HUES48 (cell line): ENCODE measurements around the gene TAP1.

Experiments used
- H3K27ac ChIP-seq: one replicate; pipeline ENCODE4 v1.7.0; 2013; ENCODE audit warnings: low read depth, low read length, inconsistent platforms
- H3K27me3 ChIP-seq: 2 replicates; pipeline ENCODE4 v1.6.1; 2013; ENCODE audit warnings: mild to moderate bottlenecking, low read length; ENCODE audit not compliant: control insufficient read depth, insufficient read depth
- H3K36me3 ChIP-seq: 2 replicates; pipeline ENCODE4 v1.6.1; 2013; ENCODE audit warnings: low read length; ENCODE audit not compliant: control insufficient read depth, insufficient read depth
- H3K4me1 ChIP-seq: 2 replicates; pipeline ENCODE4 v1.6.1; 2013; ENCODE audit warnings: mild to moderate bottlenecking, low read length; ENCODE audit not compliant: control insufficient read depth, insufficient read depth
- H3K4me3 ChIP-seq: 2 replicates; pipeline ENCODE4 v1.5.1; 2013; ENCODE audit warnings: mild to moderate bottlenecking, low read depth, low read length
- H3K9ac ChIP-seq: 2 replicates; pipeline ENCODE4 v1.6.1; 2013; ENCODE audit warnings: mild to moderate bottlenecking, low read depth, low read length, moderate library complexity
- H3K9me3 ChIP-seq: 2 replicates; pipeline ENCODE4 v1.6.1; 2013; ENCODE audit warnings: low read length; ENCODE audit not compliant: control insufficient read depth, insufficient read depth

Gene TAP1

GRCh38 chr6:32853541-32854375, at the start of gene TAP1, which contains the start of gene PSMB9:
Gene TAP1, minus strand, starts transcription at chr6:32853704. Its CDS starts 68 bp downstream, at chr6:32853636.
Gene PSMB9, plus strand, starts transcription at chr6:32854192. Its CDS starts 38 bp downstream, at chr6:32854230.
- Histone ChIP-seq H3K27me3 (peaks cover 52% of the 10 kb centered on the region), H3K9ac (peak within 1 kb of the TSS; percentile 27; the same call in 1 of the 2 replicates), H3K4me1 (peaks cover 5% of the 10 kb centered on the region; the same call in 1 of the 2 replicates), H3K36me3 (peaks cover 11% of the 10 kb centered on the region), H3K4me3 (peak within 1 kb of the TSS; percentile 71), H3K9me3 (no peaks in the 10 kb centered on the region), H3K27ac (peak within 1 kb of the TSS; percentile 53)

- Histone ChIP-seq H3K36me3 (0 out of 2 replicates have a peak, but pooled peaks cover 3% of the 10 kb centered on the region), H3K27me3 (no peaks in the 10 kb centered on the region), H3K9ac (peak overlapping the region; percentile 26; the same call in 1 of the 2 replicates), H3K4me3 (peak overlapping the region; percentile 95), H3K9me3 (no peaks in the 10 kb centered on the region), H3K4me1 (0 out of 2 replicates have a peak, but pooled peaks cover 4% of the 10 kb centered on the region), H3K27ac (peak overlapping the region; percentile 94)
These were observed 41.5 kb upstream of the TAP1 start for GRCh38 chr6:32895006-32895345.

GRCh38 chr6:32894085-32895005, 40.8 kb upstream of the TAP1 start:
- H3K9me3 ChIP-seq, result no peaks in the 10 kb centered on the region
- peak overlapping the region; percentile 95 for H3K4me3 ChIP-seq
- peak overlapping the region; percentile 44; the same call in 1 of the 2 replicates for H3K9ac ChIP-seq
- no peaks in the 10 kb centered on the region for H3K27me3 ChIP-seq
- H3K4me1 ChIP-seq, result 0 out of 2 replicates have a peak, but pooled peaks cover 4% of the 10 kb centered on the region
- peak overlapping the region; percentile 94 for H3K27ac ChIP-seq
- 0 out of 2 replicates have a peak, but pooled peaks cover 3% of the 10 kb centered on the region for H3K36me3 ChIP-seq

DNA sequence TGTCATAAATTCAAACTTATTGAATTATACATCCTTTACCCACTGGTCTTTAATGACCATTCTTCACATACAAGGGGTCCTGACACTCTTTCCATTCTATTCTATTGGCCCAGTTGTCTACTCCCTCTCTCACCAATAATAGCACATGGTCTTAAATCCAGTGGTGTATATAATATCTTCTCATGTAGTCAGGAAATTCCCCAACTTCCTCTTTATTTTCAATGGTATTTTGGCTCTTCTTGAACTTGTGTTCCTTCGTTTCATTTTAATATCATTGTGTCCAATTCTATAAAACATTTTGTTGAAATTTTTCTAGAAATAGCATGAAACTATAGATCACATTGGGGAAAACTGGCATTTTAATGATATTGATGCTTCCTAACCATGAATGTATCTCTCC, 37.3 kb upstream of the TAP1 start:
- no peaks in the 10 kb centered on the region for H3K9me3 ChIP-seq
- no peaks in the 10 kb centered on the region for H3K27me3 ChIP-seq
- no peak overlapping the region for H3K27ac ChIP-seq
- H3K4me3 ChIP-seq, result no peak overlapping the region
- H3K9ac ChIP-seq, result no peak overlapping the region
- no peaks in the 10 kb centered on the region for H3K36me3 ChIP-seq
- H3K4me1 ChIP-seq, result 0 out of 2 replicates have a peak, but pooled peaks cover 4% of the 10 kb centered on the region

DNA sequence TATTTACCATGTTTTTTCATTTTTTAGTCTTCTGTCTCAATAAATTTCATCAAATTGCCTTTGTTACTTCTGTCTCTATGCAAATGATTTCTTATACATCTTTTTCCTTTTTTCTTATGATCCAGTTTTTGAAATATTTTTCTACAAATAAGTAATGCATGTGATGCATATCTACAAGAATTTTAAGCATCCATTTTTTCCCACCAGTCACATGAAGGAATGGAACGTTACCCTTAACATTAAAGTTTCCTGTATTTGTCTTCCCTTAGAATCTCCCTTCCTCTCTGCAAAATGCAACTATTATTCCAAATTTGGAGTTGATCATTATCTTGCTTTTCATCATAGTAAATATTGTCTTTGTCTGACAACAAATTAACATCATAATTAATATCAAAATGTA, 36.0 kb upstream of the TAP1 start:
- Histone ChIP-seq H3K4me1 (no peaks in the 10 kb centered on the region), H3K36me3 (no peaks in the 10 kb centered on the region), H3K9me3 (no peaks in the 10 kb centered on the region), H3K27ac (no peak overlapping the region), H3K9ac (no peak overlapping the region), H3K27me3 (no peaks in the 10 kb centered on the region), H3K4me3 (no peak overlapping the region)

- Histone ChIP-seq H3K27ac (no peak overlapping the region), H3K4me1 (no peaks in the 10 kb centered on the region), H3K36me3 (no peaks in the 10 kb centered on the region), H3K4me3 (no peak overlapping the region), H3K27me3 (no peaks in the 10 kb centered on the region), H3K9me3 (no peaks in the 10 kb centered on the region), H3K9ac (no peak overlapping the region)
These were observed 35.1 kb upstream of the TAP1 start for GRCh38 chr6:32888576-32888975.

DNA sequence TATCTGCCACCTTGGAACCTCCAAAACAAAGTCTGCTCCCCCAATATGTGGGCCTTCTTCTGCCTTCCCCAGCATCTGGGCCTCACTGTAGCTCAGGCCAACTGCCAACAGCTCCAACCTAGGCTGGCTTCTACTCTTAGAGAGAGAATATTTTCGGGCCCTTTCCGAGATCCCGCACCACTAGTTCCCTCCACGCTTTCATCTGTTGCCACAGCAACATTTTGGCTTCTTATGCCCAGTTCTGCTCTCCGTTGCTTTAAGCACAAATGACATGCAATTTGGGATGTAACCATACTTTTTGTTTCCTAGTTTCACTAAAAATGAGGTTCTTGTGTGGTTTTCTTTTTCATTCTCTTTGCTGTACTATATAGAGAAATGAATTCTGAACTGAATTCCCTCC, 34.1 kb upstream of the TAP1 start:
- no peaks in the 10 kb centered on the region for H3K27me3 ChIP-seq
- H3K9me3 ChIP-seq, result no peaks in the 10 kb centered on the region
- H3K36me3 ChIP-seq, result no peaks in the 10 kb centered on the region
- no peak overlapping the region for H3K9ac ChIP-seq
- no peak overlapping the region for H3K27ac ChIP-seq
- no peak overlapping the region for H3K4me3 ChIP-seq
- no peaks in the 10 kb centered on the region for H3K4me1 ChIP-seq

- Histone ChIP-seq H3K27ac (no peak overlapping the region), H3K9me3 (no peaks in the 10 kb centered on the region), H3K36me3 (no peaks in the 10 kb centered on the region), H3K9ac (no peak overlapping the region), H3K4me1 (no peaks in the 10 kb centered on the region), H3K4me3 (no peak overlapping the region), H3K27me3 (no peaks in the 10 kb centered on the region)
These were observed 33.3 kb upstream of the TAP1 start for GRCh38 chr6:32886681-32887383.

DNA sequence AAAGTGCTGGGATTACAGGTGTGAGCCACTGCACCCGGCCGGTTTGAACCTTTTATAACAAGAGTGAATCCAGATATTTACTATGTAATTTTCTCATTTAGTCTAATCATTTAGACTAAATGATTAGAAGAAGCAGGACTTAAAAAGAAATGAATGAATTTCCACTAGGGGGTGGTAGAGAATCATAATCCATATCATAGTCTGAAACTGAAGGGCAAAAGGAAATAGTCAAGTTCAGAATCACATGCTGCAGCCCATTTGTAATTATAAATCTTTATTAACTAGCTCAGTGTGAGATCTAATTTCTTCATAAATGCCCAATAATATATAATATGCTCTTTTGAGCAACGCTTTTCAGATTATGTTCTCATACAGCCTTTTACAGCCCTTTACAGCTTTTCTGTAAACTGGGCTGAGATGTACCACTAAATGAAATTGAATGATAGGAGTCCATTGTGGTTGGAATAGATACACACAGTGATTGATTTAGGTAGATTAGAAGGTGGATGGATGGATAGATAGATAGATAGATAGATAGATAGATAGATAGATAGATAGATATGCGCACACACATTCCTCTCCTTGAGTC, 32.3 kb upstream of the TAP1 start:
- H3K27me3 ChIP-seq, result no peaks in the 10 kb centered on the region
- H3K4me3 ChIP-seq, result no peak overlapping the region
- no peak overlapping the region for H3K27ac ChIP-seq
- no peaks in the 10 kb centered on the region for H3K36me3 ChIP-seq
- H3K9ac ChIP-seq, result no peak overlapping the region
- no peaks in the 10 kb centered on the region for H3K9me3 ChIP-seq
- no peaks in the 10 kb centered on the region for H3K4me1 ChIP-seq

DNA sequence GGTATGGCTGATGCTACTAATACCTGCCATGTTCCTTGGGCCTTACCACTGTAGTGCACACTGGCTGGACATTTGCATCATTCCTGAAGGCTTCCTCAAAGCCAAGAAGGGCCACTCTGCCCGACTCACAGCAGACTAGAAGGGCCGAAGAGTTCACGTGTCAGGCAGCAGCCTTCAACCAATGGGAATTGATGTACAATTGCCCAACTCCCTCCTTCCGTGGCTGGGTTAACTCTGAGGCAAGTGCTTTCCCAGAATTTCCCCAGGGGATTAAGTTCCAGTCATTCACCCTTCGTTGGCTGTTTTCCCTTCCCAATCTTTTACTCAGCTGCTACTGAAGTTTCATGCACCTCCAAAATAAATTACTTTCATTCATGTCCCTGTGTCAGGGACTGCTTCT, 30.3 kb upstream of the TAP1 start:
- Histone ChIP-seq H3K27ac (no peak overlapping the region), H3K27me3 (no peaks in the 10 kb centered on the region), H3K4me1 (no peaks in the 10 kb centered on the region), H3K4me3 (no peak overlapping the region), H3K9ac (no peak overlapping the region), H3K9me3 (no peaks in the 10 kb centered on the region), H3K36me3 (no peaks in the 10 kb centered on the region)
